ENCODE measurements around the gene C3orf33. TPM values are rescaled to one million over a fixed set of nuclear protein-coding genes. Genes with fewer than 3 reads are reported as not detected.
"Not testable (repeated sequence)": the region's sequence is repeated elsewhere in the genome, so short reads cannot be mapped to it uniquely, and the experiment has no call there.

The C3orf33 gene
- total RNA-seq, 4 donors from 2014 or later: 0.88 to 9.0 (median 2.7) TPM

GRCh38 chr3:155815030-155815545 is 9.0 kb upstream of the C3orf33 start:
- intact Hi-C loops (cut with DNase I; ENCODE audit: low total_unique reads): no loop called here
- H3K27ac ChIP-seq: no peak overlapping the region
- no peak overlapping the region for H3K4me3 ChIP-seq
- TF ChIP-seq POLR2A (IDR thresholded peaks at IDR 0.05) (no peak), CTCF (IDR thresholded peaks at IDR 0.05) (no peak)
- H3K27me3 ChIP-seq: no peaks in the 10 kb centered on the region
- DNase-seq: no peak
- H3K9me3 ChIP-seq: no peaks in the 10 kb centered on the region
- H3K36me3 ChIP-seq: no peaks in the 10 kb centered on the region
- no peaks in the 10 kb centered on the region for H3K4me1 ChIP-seq

DNA sequence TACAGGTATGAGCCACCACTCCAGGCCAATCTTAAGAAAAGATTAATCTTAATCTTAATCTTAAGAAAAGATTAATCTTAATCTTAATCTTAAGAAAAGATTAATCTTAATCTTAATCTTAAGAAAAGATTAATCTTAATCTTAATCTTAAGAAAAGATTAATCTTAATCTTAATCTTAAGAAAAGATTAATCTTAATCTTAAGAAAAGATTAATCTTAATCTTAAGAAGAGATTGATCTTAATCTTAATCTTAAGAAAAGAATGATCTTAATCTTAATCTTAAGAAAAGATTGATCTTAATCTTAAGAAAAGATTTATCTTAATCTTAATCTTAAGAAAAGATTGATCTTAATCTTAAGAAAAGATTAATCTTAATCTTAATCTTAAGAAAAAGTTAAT is 7.1 kb upstream of the C3orf33 start:
- H3K27ac ChIP-seq; intact Hi-C loops (cut with DNase I; ENCODE audit: low total_unique reads); H3K4me1 ChIP-seq; H3K36me3 ChIP-seq; H3K9me3 ChIP-seq; DNase-seq; H3K4me3 ChIP-seq; H3K27me3 ChIP-seq: not testable (repeated sequence)

GRCh38 chr3:155809181-155809580 is 3.1 kb upstream of the C3orf33 start:
- no peak overlapping the region for H3K27ac ChIP-seq
- TF ChIP-seq POLR2A (IDR thresholded peaks at IDR 0.05) (no peak), CTCF (IDR thresholded peaks at IDR 0.05) (no peak)
- H3K9me3 ChIP-seq: no peaks in the 10 kb centered on the region
- H3K4me1 ChIP-seq: no peaks in the 10 kb centered on the region
- no peak for DNase-seq
- H3K27me3 ChIP-seq: no peaks in the 10 kb centered on the region
- no peak overlapping the region for H3K4me3 ChIP-seq
- intact Hi-C loops (cut with DNase I; ENCODE audit: low total_unique reads): loop anchor here (10.0 kb wide), 1 partner anchor 66 kb away; the partner anchor contains the start of gene GMPS
- no peaks in the 10 kb centered on the region for H3K36me3 ChIP-seq

DNA sequence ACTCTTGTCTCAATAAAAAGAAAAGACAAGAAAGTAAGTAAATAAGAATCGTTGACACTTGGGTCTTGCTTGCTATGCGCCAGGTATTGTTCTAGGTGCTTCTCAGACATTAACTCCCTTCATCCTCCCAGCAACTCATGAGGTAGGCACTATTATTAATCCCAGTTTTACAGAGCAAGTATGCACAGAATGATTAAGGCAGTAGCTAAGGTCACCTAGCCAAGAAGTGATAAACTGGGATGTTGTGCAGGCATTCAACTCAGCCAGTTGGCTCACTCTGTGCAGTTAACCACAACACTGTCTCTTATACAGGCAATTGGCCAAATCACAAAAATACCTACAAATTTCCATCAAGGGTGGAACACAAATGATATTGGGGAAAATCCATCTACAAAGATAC is 1.7 kb upstream of the C3orf33 start:
- no peak for DNase-seq
- no peaks in the 10 kb centered on the region for H3K36me3 ChIP-seq
- no peak overlapping the region for H3K27ac ChIP-seq
- no peak overlapping the region for H3K4me3 ChIP-seq
- intact Hi-C loops (cut with DNase I; ENCODE audit: low total_unique reads): loop anchor here (10.0 kb wide), 1 partner anchor 67 kb away; the partner anchor contains the start of gene GMPS
- no peaks in the 10 kb centered on the region for H3K27me3 ChIP-seq
- no peak for TF ChIP-seq CTCF (IDR thresholded peaks at IDR 0.05)
- H3K9me3 ChIP-seq: no peaks in the 10 kb centered on the region
- no peaks in the 10 kb centered on the region for H3K4me1 ChIP-seq

DNA sequence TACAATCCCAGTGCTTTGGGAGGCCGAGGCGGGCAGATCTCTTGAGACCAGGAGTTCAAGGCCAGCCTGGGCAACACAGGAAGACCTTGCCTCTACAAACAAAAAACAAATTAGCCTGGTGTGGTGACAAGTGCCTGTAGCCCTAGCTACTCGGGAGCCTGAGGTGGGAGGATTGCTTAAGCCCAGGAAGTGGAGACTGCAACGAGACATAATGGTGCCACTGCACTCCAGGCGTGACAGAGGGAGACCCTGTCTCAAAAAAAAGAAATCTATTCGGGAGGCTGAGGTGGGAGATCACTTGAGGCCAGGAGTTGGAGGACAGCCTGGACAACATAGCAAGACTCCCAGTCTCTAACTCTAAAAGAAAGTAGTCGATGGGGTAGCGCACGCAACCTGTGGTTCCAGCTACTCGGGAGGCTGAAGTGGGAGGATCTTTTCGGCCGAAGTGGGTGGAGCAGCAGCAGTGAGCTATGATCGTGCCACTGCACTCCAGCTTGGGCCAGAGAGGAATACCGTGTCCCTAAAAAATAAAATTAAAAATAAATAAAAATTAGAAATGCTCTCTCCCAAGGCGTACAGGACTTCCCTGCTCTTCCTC is 775 bp downstream of the C3orf33 start:
- no peaks in the 10 kb centered on the region for H3K27me3 ChIP-seq
- H3K36me3 ChIP-seq: no peaks in the 10 kb centered on the region
- TF ChIP-seq POLR2A (IDR thresholded peaks at IDR 0.05): no peak
- TF ChIP-seq CTCF (IDR thresholded peaks at IDR 0.05): no peak
- no peaks in the 10 kb centered on the region for H3K4me1 ChIP-seq
- peak overlapping the region; percentile 75 to 85 for H3K27ac ChIP-seq
- peak; percentile 20 to 44 for DNase-seq
- H3K9me3 ChIP-seq: no peaks in the 10 kb centered on the region
- intact Hi-C loops (cut with DNase I; ENCODE audit: low total_unique reads): loop anchor here (10.0 kb wide), 1 partner anchor 69 kb away; the partner anchor contains the start of gene GMPS
- peak overlapping the region; percentile 70 to 79 for H3K4me3 ChIP-seq

Measured in uterus (tissue), 4 donors.